Neuronal stem cell (in vitro differentiated cells): Measurements from ENCODE around the gene GRIA1.
A peak's percentile ranks its signal among the peaks of the same experiment; 100 is the strongest.

Source experiments
- DNase-seq: peaks from one replicate; pipeline ENCODE4 v3.0.0-alpha.2; 2013; ENCODE audit warnings: low spot score
- H2AFZ ChIP-seq: one replicate; pipeline ENCODE4 v1.6.1; 2013; ENCODE audit warnings: mild to moderate bottlenecking, low read length, inconsistent platforms
- H2AK5ac ChIP-seq: 2 replicates; pipeline ENCODE4 v1.6.1; 2013; ENCODE audit warnings: low read depth, mild to moderate bottlenecking, inconsistent platforms, low read length, moderate library complexity, mixed read lengths
- H2BK120ac ChIP-seq: 2 replicates; pipeline ENCODE4 v1.6.1; 2013; ENCODE audit warnings: low read depth, mild to moderate bottlenecking, inconsistent platforms, low read length, moderate library complexity, mixed read lengths
- H2BK12ac ChIP-seq: one replicate; pipeline ENCODE4 v1.6.1; 2013; ENCODE audit warnings: low read length, inconsistent platforms
- H2BK15ac ChIP-seq: 2 replicates; pipeline ENCODE4 v1.6.1; 2013; ENCODE audit warnings: mild to moderate bottlenecking, low read length, inconsistent platforms, mixed read lengths
- H2BK5ac ChIP-seq: one replicate; pipeline ENCODE4 v1.6.1; 2013; ENCODE audit warnings: inconsistent platforms, mild to moderate bottlenecking, low read length, moderate library complexity
- H3K14ac ChIP-seq: one replicate; pipeline ENCODE4 v1.6.1; 2013; ENCODE audit warnings: low read length, inconsistent platforms
- H3K18ac ChIP-seq: 2 replicates; pipeline ENCODE4 v1.6.1; 2013; ENCODE audit warnings: low read length, inconsistent platforms
- H3K23ac ChIP-seq: 2 replicates; pipeline ENCODE4 v1.6.1; 2013; ENCODE audit warnings: low read depth, mild to moderate bottlenecking, mixed read lengths, low read length, inconsistent platforms; ENCODE audit not compliant: poor library complexity
- H3K27ac ChIP-seq: replicated peaks from 3 replicates; pipeline ENCODE4 v1.5.1; 2013; ENCODE audit warnings: low read length, inconsistent platforms
- H3K27me3 ChIP-seq, 3 experiments: 2 replicates each; pipeline ENCODE4 v1.6.1; 2013; ENCODE audit warnings: low read length in 3 of 3, mild to moderate bottlenecking in 2 of 3, inconsistent platforms in 1 of 3, low read depth in 1 of 3, mixed read lengths in 1 of 3, moderate library complexity in 1 of 3; ENCODE audit not compliant: control insufficient read depth in 3 of 3, insufficient read depth in 3 of 3
- H3K36me3 ChIP-seq, 2 donors: replicated peaks in 1 of 2; 2 replicates each; pipeline ENCODE4 v1.6.1; 2013; ENCODE audit warnings: low read length in 2 of 2; ENCODE audit not compliant: control insufficient read depth in 2 of 2, insufficient read depth in 2 of 2
- H3K4ac ChIP-seq: 2 replicates; pipeline ENCODE4 v1.6.1; 2013; ENCODE audit warnings: inconsistent platforms, mild to moderate bottlenecking, low read length, moderate library complexity
- H3K4me1 ChIP-seq, 2 donors: 1 replicate in 1 of 2; 2 replicates in 1 of 2; pipeline ENCODE4 v1.6.1; 2013; ENCODE audit warnings: low read length in 2 of 2, low read depth in 1 of 2; ENCODE audit not compliant: control insufficient read depth in 2 of 2, insufficient read depth in 1 of 2
- H3K4me2 ChIP-seq: one replicate; pipeline ENCODE4 v1.6.1; 2013; ENCODE audit warnings: mild to moderate bottlenecking, low read length, inconsistent platforms; ENCODE audit not compliant: insufficient read depth, poor library complexity, severe bottlenecking
- H3K4me3 ChIP-seq, 2 donors: 2 replicates each; pipeline ENCODE4 v1.5.1; 2013; ENCODE audit warnings: low read length in 2 of 2, mild to moderate bottlenecking in 2 of 2, inconsistent platforms in 1 of 2, moderate library complexity in 1 of 2
- H3K79me1 ChIP-seq: one replicate; pipeline ENCODE4 v1.6.1; 2013; ENCODE audit warnings: low read depth, mild to moderate bottlenecking, inconsistent platforms, low read length, moderate library complexity
- H3K9ac ChIP-seq: one replicate; pipeline ENCODE4 v1.6.1; 2013; ENCODE audit warnings: mild to moderate bottlenecking, low read depth, low read length, inconsistent platforms; ENCODE audit not compliant: poor library complexity
- H3K9me3 ChIP-seq, 2 donors: replicated peaks in 1 of 2; 2 replicates each; pipeline versions ENCODE3 to v1.6.1; 2013; ENCODE audit warnings: low read length in 2 of 2, mild to moderate bottlenecking in 2 of 2, inconsistent platforms in 1 of 2, low read depth in 1 of 2, mixed read lengths in 1 of 2, moderate library complexity in 1 of 2; ENCODE audit not compliant: control insufficient read depth in 2 of 2, insufficient read depth in 1 of 2
- H4K8ac ChIP-seq: one replicate; pipeline ENCODE4 v1.6.1; 2013; ENCODE audit warnings: low read depth, mild to moderate bottlenecking, inconsistent platforms, low read length, moderate library complexity
- H4K91ac ChIP-seq: one replicate; pipeline ENCODE4 v1.6.1; 2013; ENCODE audit warnings: low read length, low read depth, mild to moderate bottlenecking, inconsistent platforms; ENCODE audit not compliant: poor library complexity
- WGBS, 2 donors: extraction: QIAGEN DNeasy Blood & Tissue Kit; methylation state at CpG; one replicate each; pipeline ENCODE4 v1.1.7; 2013; ENCODE audit warnings: missing lambda C conversion rate in 2 of 2, mixed read lengths in 1 of 2; ENCODE audit not compliant: insufficient read length in 2 of 2, insufficient replicate concordance in 1 of 2; ENCODE audit errors: extremely low coverage in 2 of 2; 5-methylcytosine and 5-hydroxymethylcytosine counted together

The GRIA1 gene

DNA sequence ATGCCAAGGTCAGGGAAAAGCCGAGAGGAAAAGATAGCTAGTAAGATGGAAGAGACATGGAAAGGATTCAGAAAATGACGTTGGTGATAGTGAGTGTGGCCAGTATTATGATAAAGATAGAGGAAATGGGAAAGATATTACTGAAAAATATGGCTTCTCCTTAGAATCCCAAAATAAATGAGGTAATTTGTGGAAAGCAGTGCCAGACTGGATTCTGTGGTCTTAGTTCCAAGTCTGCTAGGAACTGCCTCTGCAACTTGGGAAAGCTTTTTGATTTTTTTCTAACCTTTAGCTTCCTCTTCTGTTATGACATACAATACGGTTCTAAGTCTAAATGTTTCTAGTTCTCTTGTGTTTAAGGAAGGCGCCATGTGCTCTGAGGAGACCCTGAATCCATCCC, 54.2 kb downstream of the GRIA1 start:
- no peak for DNase-seq
- no peak overlapping the region for H3K4me3 ChIP-seq

DNA sequence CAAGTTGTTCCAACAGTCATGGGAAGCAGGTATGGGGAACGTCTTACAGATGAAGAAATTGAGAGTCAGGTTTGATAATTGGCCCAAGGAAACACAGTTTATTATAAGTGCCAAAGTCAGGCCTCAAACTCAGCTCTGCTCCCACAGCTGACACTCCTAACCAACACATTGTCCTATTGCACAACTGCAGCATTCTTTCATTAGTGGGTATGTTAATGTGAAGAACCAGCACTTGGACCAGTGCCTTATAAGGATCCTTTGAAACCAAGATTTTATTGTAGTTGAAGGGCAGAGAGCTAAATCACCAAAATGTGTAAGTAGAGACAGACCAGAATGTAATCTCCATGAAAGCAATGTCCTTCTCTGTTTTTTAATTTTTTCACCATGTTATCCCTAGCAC, 56.1 kb downstream of the GRIA1 start:
- no CpG with 5 or more reads among the region's 1 CpG for WGBS, 2 donors
- no peak overlapping the region for H3K4me3 ChIP-seq
- H2BK5ac ChIP-seq, result no peak overlapping the region

More for the DNA sequence above, 54.2 kb downstream of the GRIA1 start:
- H4K91ac ChIP-seq, result no peak overlapping the region
- WGBS, 2 donors, result 100% methylated on average over 1 of the region's 4 CpGs
- H3K23ac ChIP-seq, result no peak overlapping the region
- H2AK5ac ChIP-seq, result no peak overlapping the region
- no peak overlapping the region for H2BK5ac ChIP-seq
- H2BK15ac ChIP-seq, result no peak overlapping the region
- H3K4me1 ChIP-seq, result peaks cover 3 to 4% of the 10 kb centered on the region in 2 donors
- H2BK12ac ChIP-seq, result no peak overlapping the region
- no peak overlapping the region for H2BK120ac ChIP-seq
- no peaks in the 10 kb centered on the region for H3K79me1 ChIP-seq
- H2AFZ ChIP-seq, result no peak overlapping the region
- H3K9ac ChIP-seq, result no peak overlapping the region
- H3K4me2 ChIP-seq, result no peak overlapping the region
- no peak overlapping the region for H3K27ac ChIP-seq
- H3K9me3 ChIP-seq, result peaks cover 0 to 4% of the 10 kb centered on the region in 2 donors
- H4K8ac ChIP-seq, result no peak overlapping the region
- no peak overlapping the region for H3K18ac ChIP-seq
- no peak overlapping the region for H3K4ac ChIP-seq
- no peaks in the 10 kb centered on the region for H3K36me3 ChIP-seq
- no peaks in the 10 kb centered on the region for H3K27me3 ChIP-seq
- H3K14ac ChIP-seq, result no peak overlapping the region

GRCh38 chr5:153551537-153552079, 61.1 kb downstream of the GRIA1 start:
- H3K9ac ChIP-seq, result no peak overlapping the region
- no peak overlapping the region for H3K18ac ChIP-seq
- H2BK5ac ChIP-seq, result no peak overlapping the region
- no peak overlapping the region for H2BK12ac ChIP-seq
- H3K9me3 ChIP-seq, result peaks cover 0 to 4% of the 10 kb centered on the region in 2 donors
- H3K23ac ChIP-seq, result no peak overlapping the region
- H3K79me1 ChIP-seq, result no peaks in the 10 kb centered on the region
- H3K27me3 ChIP-seq, result no peaks in the 10 kb centered on the region
- no peak overlapping the region for H2AK5ac ChIP-seq
- no peak overlapping the region for H4K91ac ChIP-seq
- no peak overlapping the region for H3K14ac ChIP-seq
- H2BK120ac ChIP-seq, result no peak overlapping the region
- no peak overlapping the region for H4K8ac ChIP-seq
- no peak overlapping the region for H3K4me2 ChIP-seq
- no CpG with 5 or more reads among the region's 1 CpG for WGBS, 2 donors
- no peak overlapping the region for H3K27ac ChIP-seq
- H3K4ac ChIP-seq, result no peak overlapping the region
- DNase-seq, result no peak
- H3K4me3 ChIP-seq, result no peak overlapping the region
- H2BK15ac ChIP-seq, result no peak overlapping the region
- H2AFZ ChIP-seq, result peak overlapping the region; percentile 79
- H3K36me3 ChIP-seq, result no peaks in the 10 kb centered on the region
- H3K4me1 ChIP-seq, result peaks cover 5 to 19% of the 10 kb centered on the region in 2 donors

More for the DNA sequence above, 56.1 kb downstream of the GRIA1 start:
- Histone ChIP-seq H3K23ac (no peak overlapping the region), H3K36me3 (no peaks in the 10 kb centered on the region), H2BK120ac (no peak overlapping the region), H3K79me1 (no peaks in the 10 kb centered on the region), H2AK5ac (no peak overlapping the region), H4K91ac (no peak overlapping the region), H3K9me3 (peaks cover 0 to 4% of the 10 kb centered on the region in 2 donors), H3K4me2 (no peak overlapping the region), H2BK12ac (no peak overlapping the region), H3K18ac (no peak overlapping the region), H2AFZ (no peak overlapping the region), H3K4ac (no peak overlapping the region), H3K14ac (no peak overlapping the region), H3K9ac (no peak overlapping the region), H3K27ac (no peak overlapping the region), H2BK15ac (no peak overlapping the region), H4K8ac (no peak overlapping the region), H3K27me3 (no peaks in the 10 kb centered on the region), H3K4me1 (peaks cover 2 to 3% of the 10 kb centered on the region in 2 donors)
- DNase-seq, result no peak

GRCh38 chr5:153552886-153553285, 62.4 kb downstream of the GRIA1 start:
- Histone ChIP-seq H3K23ac (no peak overlapping the region), H4K8ac (no peak overlapping the region), H4K91ac (no peak overlapping the region), H3K4ac (no peak overlapping the region), H2AFZ (no peak overlapping the region), H3K4me2 (no peak overlapping the region), H3K4me1 (peaks cover 5 to 19% of the 10 kb centered on the region in 2 donors), H3K14ac (no peak overlapping the region), H2BK15ac (no peak overlapping the region), H3K27me3 (no peaks in the 10 kb centered on the region), H2BK5ac (no peak overlapping the region), H2BK12ac (no peak overlapping the region), H3K36me3 (no peaks in the 10 kb centered on the region), H3K4me3 (no peak overlapping the region), H3K9ac (no peak overlapping the region), H3K9me3 (peaks cover 0 to 3% of the 10 kb centered on the region in 2 donors), H3K79me1 (no peaks in the 10 kb centered on the region), H3K18ac (no peak overlapping the region), H2BK120ac (no peak overlapping the region), H3K27ac (no peak overlapping the region), H2AK5ac (no peak overlapping the region)
- DNase-seq, result no peak
